Measurements from ENCODE around the gene SCN4B.

DNA sequence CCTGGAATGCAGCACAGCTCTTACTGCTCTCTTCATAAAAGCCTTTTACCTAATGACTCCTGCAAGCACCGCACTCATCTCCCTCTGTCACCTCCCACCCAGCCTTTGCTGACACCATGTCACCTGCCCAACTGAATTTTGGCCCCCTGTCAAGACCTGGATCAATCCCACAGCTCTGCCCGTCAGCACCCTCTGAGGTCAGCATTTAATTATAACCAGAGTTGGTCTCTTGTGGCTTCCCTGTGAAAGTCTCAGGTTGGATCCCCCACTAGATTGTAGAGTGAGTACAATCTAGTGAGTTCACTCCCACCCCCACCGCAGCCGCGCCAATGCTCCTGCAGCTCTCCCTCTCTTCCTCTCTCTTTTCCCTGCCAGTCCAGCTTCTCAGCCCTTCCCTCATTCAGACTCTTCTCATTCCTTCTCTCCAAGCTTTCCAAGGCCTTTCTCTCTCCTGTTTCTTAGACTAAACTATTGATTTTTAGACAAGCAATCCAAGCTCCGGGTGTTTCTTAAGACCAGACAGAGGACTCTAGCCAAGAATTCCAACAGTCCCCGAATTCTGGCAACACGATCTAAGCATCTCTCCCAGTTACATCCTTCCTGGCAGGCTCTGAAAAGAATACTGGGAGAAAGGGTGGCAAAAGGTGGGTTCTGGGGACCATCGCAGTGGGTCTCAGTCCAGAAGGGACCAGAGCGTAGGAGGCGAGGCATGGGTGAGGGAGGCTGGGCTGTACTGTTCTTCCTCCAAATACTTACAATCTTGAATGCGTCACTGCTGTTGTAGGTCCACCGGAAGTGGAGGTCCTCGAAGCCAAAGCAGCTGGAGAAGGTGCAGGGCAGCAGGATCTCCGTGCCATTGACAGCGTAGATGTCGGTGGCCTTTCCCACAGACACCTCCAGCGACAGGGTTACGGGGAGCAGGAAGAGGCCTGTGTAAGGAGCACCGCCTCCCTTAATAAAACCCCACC is 8.0 kb downstream of the SCN4B start:
- TF ChIP-seq, protein P1, sequence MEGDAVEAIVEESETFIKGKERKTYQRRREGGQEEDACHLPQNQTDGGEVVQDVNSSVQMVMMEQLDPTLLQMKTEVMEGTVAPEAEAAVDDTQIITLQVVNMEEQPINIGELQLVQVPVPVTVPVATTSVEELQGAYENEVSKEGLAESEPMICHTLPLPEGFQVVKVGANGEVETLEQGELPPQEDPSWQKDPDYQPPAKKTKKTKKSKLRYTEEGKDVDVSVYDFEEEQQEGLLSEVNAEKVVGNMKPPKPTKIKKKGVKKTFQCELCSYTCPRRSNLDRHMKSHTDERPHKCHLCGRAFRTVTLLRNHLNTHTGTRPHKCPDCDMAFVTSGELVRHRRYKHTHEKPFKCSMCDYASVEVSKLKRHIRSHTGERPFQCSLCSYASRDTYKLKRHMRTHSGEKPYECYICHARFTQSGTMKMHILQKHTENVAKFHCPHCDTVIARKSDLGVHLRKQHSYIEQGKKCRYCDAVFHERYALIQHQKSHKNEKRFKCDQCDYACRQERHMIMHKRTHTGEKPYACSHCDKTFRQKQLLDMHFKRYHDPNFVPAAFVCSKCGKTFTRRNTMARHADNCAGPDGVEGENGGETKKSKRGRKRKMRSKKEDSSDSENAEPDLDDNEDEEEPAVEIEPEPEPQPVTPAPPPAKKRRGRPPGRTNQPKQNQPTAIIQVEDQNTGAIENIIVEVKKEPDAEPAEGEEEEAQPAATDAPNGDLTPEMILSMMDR (conservative IDR thresholded peaks at IDR 0.05; ENCODE audit: low read depth, low read length): no peak
- TF ChIP-seq RFX5 (IDR thresholded peaks at IDR 0.05; ENCODE audit: low read depth, low read length) (no peak), RCOR1 (IDR thresholded peaks at IDR 0.05; ENCODE audit: insufficient replicate concordance, low read length) (no peak), SMC3 (IDR thresholded peaks at IDR 0.05; ENCODE audit: low read depth, low read length) (no peak), POLR2A (IDR thresholded peaks at IDR 0.05; ENCODE audit: low read depth, low read length) (no peak), CEBPB (IDR thresholded peaks at IDR 0.05; ENCODE audit: low read depth, low read length) (no peak), BHLHE40 (IDR thresholded peaks at IDR 0.05; ENCODE audit: low read depth, low read length) (no peak), RAD21 (IDR thresholded peaks at IDR 0.05; ENCODE audit: low read length) (no peak)
- TF ChIP-seq, protein P2, sequence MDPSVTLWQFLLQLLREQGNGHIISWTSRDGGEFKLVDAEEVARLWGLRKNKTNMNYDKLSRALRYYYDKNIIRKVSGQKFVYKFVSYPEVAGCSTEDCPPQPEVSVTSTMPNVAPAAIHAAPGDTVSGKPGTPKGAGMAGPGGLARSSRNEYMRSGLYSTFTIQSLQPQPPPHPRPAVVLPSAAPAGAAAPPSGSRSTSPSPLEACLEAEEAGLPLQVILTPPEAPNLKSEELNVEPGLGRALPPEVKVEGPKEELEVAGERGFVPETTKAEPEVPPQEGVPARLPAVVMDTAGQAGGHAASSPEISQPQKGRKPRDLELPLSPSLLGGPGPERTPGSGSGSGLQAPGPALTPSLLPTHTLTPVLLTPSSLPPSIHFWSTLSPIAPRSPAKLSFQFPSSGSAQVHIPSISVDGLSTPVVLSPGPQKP (IDR thresholded peaks at IDR 0.05; ENCODE audit: borderline replicate concordance, low read depth, low read length): no peak
